HG03520 (cell line): ENCODE measurements around the gene TM9SF3.

Source experiments
- ATAC-seq: cut with Tn5 transposase; IDR thresholded peaks from one replicate; pipeline ENCODE4 v1.9.1; 2021; ENCODE audit warnings: mild to moderate bottlenecking, moderate library complexity; ENCODE audit not compliant: unreplicated experiment

TM9SF3 gene

GRCh38 chr10:96513305-96513697, 73.5 kb downstream of the TM9SF3 start:
- no peak for ATAC-seq

- ATAC-seq, result no peak
Measured at GRCh38 chr10:96512524-96513304, 74.1 kb downstream of the TM9SF3 start.

- ATAC-seq, result no peak
Measured at GRCh38 chr10:96511044-96511945, 75.5 kb downstream of the TM9SF3 start.

- no peak for ATAC-seq
Measured at GRCh38 chr10:96509017-96509641, 77.7 kb downstream of the TM9SF3 start.

GRCh38 chr10:96507044-96507443, 79.8 kb downstream of the TM9SF3 start:
- ATAC-seq, result no peak

- ATAC-seq, result no peak
Measured at GRCh38 chr10:96505150-96506136, 81.4 kb downstream of the TM9SF3 start.

GRCh38 chr10:96502561-96503282, 84.1 kb downstream of the TM9SF3 start:
- no peak for ATAC-seq

- no peak for ATAC-seq
Measured at GRCh38 chr10:96501985-96502384, 84.8 kb downstream of the TM9SF3 start.

GRCh38 chr10:96500519-96500918, 86.3 kb downstream of the TM9SF3 start:
- ATAC-seq, result no peak

GRCh38 chr10:96500050-96500449, 86.8 kb downstream of the TM9SF3 start:
- ATAC-seq, result no peak

GRCh38 chr10:96497391-96497790, 89.4 kb downstream of the TM9SF3 start:
- no peak for ATAC-seq

GRCh38 chr10:96496281-96496925, 90.4 kb downstream of the TM9SF3 start:
- no peak for ATAC-seq

- ATAC-seq, result no peak
Measured at GRCh38 chr10:96495544-96495943, 91.3 kb downstream of the TM9SF3 start.

GRCh38 chr10:96494694-96495093, 92.1 kb downstream of the TM9SF3 start:
- no peak for ATAC-seq

GRCh38 chr10:96493871-96494525, 92.8 kb downstream of the TM9SF3 start:
- ATAC-seq, result no peak

- no peak for ATAC-seq
Measured at GRCh38 chr10:96493254-96493653, 93.6 kb downstream of the TM9SF3 start.

GRCh38 chr10:96491303-96491702, 95.5 kb downstream of the TM9SF3 start:
- ATAC-seq, result no peak

GRCh38 chr10:96488161-96488935, 98.5 kb downstream of the TM9SF3 start:
- no peak for ATAC-seq
